GM21381 (cell line): ENCODE measurements around the gene TNIP2.
"Not testable (repeated sequence)": the region's sequence is repeated elsewhere in the genome, so short reads cannot be mapped to it uniquely, and the experiment has no call there.

Experiments
- ATAC-seq: cut with Tn5 transposase; IDR thresholded peaks from one replicate; pipeline ENCODE4 v1.9.1; 2021; ENCODE audit warnings: mild to moderate bottlenecking, moderate library complexity; ENCODE audit not compliant: unreplicated experiment

The TNIP2 gene

GRCh38 chr4:2745516-2745915 is 10.6 kb downstream of the TNIP2 start:
- ATAC-seq: no peak

GRCh38 chr4:2744576-2745270 is 11.4 kb downstream of the TNIP2 start:
- no peak for ATAC-seq

- no peak for ATAC-seq
Observed at GRCh38 chr4:2743518-2744445, 12.4 kb downstream of the TNIP2 start.

GRCh38 chr4:2742823-2743517 is 13.2 kb downstream of the TNIP2 start:
- no peak for ATAC-seq

- no peak for ATAC-seq
Observed at GRCh38 chr4:2742081-2742822, 13.9 kb downstream of the TNIP2 start.

- no peak for ATAC-seq
Observed at GRCh38 chr4:2741626-2742025, 14.5 kb downstream of the TNIP2 start.

- not testable (repeated sequence) for ATAC-seq
Observed at GRCh38 chr4:2738296-2738695, 17.8 kb downstream of the TNIP2 start.

- ATAC-seq: no peak
Observed at GRCh38 chr4:2735869-2736268, 20.3 kb downstream of the TNIP2 start.

GRCh38 chr4:2734612-2735011 is 21.5 kb downstream of the TNIP2 start:
- no peak for ATAC-seq

- no peak for ATAC-seq
Observed at GRCh38 chr4:2733844-2734574, 22.1 kb downstream of the TNIP2 start.

GRCh38 chr4:2733001-2733843 is 22.9 kb downstream of the TNIP2 start:
- ATAC-seq: no peak

- no peak for ATAC-seq
Observed at GRCh38 chr4:2732526-2732925, 23.6 kb downstream of the TNIP2 start.

GRCh38 chr4:2731907-2732317 is 24.2 kb downstream of the TNIP2 start:
- ATAC-seq: no peak

- no peak for ATAC-seq
Observed at GRCh38 chr4:2729533-2729875, 26.6 kb downstream of the TNIP2 start.

GRCh38 chr4:2728806-2729532 is 27.2 kb downstream of the TNIP2 start:
- no peak for ATAC-seq

- no peak for ATAC-seq
Observed at GRCh38 chr4:2728221-2728620, 27.9 kb downstream of the TNIP2 start.

GRCh38 chr4:2726881-2727280 is 29.3 kb downstream of the TNIP2 start:
- not testable (repeated sequence) for ATAC-seq

- no peak for ATAC-seq
Observed at GRCh38 chr4:2725380-2725779, 30.8 kb downstream of the TNIP2 start.

GRCh38 chr4:2723751-2724150 is 32.4 kb downstream of the TNIP2 start:
- no peak for ATAC-seq
